Pancreas (tissue), 10 donors: Measurements from ENCODE around the gene TLE4. TPM values are rescaled to one million over a fixed set of nuclear protein-coding genes. Genes with fewer than 3 reads are reported as not detected.
A peak's percentile ranks its signal among the peaks of the same experiment; 100 is the strongest.

Experiments
- ATAC-seq, 4 donors: fragments of 200-7000 bp; cut with Tn5 transposase; one replicate each; pipeline versions ENCODE4 v1.8.0 to v1.9.1; 2020; ENCODE audit warnings: mild to moderate bottlenecking in 4 of 4, moderate library complexity in 4 of 4
- DNase-seq, 6 donors: peaks; one replicate each; pipeline ENCODE4 v3.0.0-alpha.2; 2020
- FAIRE-seq: peaks from 2 replicates; lab custom pipeline; 2012; peaks lifted over from hg19 to GRCh38; lab: Jason Lieb, UNC
- H3K27ac ChIP-seq, 4 donors: fragments of 200-600 bp; sonication (generic); 1 replicate in 3 of 4; 2 replicates in 1 of 4; pipeline versions ENCODE4 v1.5.0 to v1.8.0; 2020
- H3K27me3 ChIP-seq, 4 donors: fragments of 200-600 bp; one replicate each; pipeline ENCODE4 v1.8.0; 2021
- H3K36me3 ChIP-seq, 3 donors: fragments of 200-600 bp; sonication (generic) in 1 of 3; one replicate each; pipeline versions ENCODE4 v1.5.0 to v1.8.0; 2020 to 2021
- H3K4me1 ChIP-seq, 3 donors: fragments of 200-600 bp; one replicate each; pipeline ENCODE4 v1.8.0; 2021
- H3K4me3 ChIP-seq, 4 donors: fragments of 200-600 bp; sonication (generic) in 2 of 4; one replicate each; pipeline versions ENCODE4 v1.5.0 to v1.8.0; 2020 to 2021
- H3K9me3 ChIP-seq, 4 donors: fragments of 200-600 bp; one replicate each; pipeline ENCODE4 v1.8.0; 2021
- WGBS, 2 donors: extraction: QIAGEN DNeasy Blood & Tissue Kit; methylation state at CpG; one replicate each; pipeline ENCODE4 v1.1.7; 2013; 5-methylcytosine and 5-hydroxymethylcytosine counted together
- intact Hi-C, 3 donors: fragments of 100-400 bp; cut with DNase I; formaldehyde crosslinking; loops; one replicate each; pipeline versions ENCODE4 v1.11.1 to v1.14.2; 2022
- polyA plus RNA-seq, 2 donors: library from polyadenylated mRNA; stranded (reverse); fragments of 200-250 nt; gene quantifications; one replicate each; pipeline ENCODE4 v1.2.3, GENCODE V29; 2013
- total RNA-seq, 6 donors: library from RNA; stranded (reverse); fragmentation: NEBNext Ultra II Directional in 4 of 6; extraction: Animal tissue kit (Norgen Biotek cat#: 25700) in 4 of 6; gene quantifications; one replicate each; pipeline versions ENCODE4 v1.2.1 to v1.2.4, GENCODE V29; 2021 to 2023
- TF ChIP-seq, protein P1 (sequence below), 4 donors: fragments of 200-600 bp; sonication (generic) in 3 of 4; IDR thresholded peaks; one replicate each; pipeline versions ENCODE4 v1.5.0 to v1.8.0; 2021; ENCODE audit warnings: antibody characterized with exemption in 4 of 4
- donor health status: healthy with polysubstance abuse.
- donor health status: DM: no; HTN: no; CAD: no; lungs with moderate emphysema.
- donor health status: DM: no; HTN: no; CAD: no.
- donor health status: control.
- donor health status: control.
- donor health status: Bipolar disorder and iron deficiency.
- donor health status: DM: yes; HTN: yes; CAD: no.
- donor health status: DM: no; HTN: no; CAD: no.
- donor health status: DM: no; HTN: no; CAD: no.
- donor health status: DM: yes; HTN: yes; CAD: no.

TLE4 gene
- total and polyA plus RNA-seq, 8 donors, result 2.8 to 19.0 (median 9.7) TPM

DNA sequence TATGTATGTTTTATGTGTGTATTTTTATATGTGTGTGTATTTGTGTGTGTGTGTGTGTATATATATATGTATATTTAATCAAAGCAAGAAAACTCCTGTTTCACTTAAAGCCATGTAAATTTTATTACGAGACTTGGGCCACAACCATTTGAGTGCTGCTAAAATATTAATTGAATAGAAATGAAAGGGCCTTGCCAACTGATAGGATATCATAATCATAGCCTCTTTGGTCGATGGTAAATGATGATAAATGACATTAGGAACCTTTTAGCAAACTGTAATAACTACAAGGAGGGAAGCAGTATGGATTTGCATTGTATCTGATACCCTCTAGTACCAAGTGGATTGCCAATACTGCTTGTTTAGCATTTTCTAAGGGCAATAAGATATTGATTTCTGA is 7.9 kb downstream of the TLE4 start:
- no peak overlapping the region for H3K4me3 ChIP-seq
- TF ChIP-seq, protein P1, sequence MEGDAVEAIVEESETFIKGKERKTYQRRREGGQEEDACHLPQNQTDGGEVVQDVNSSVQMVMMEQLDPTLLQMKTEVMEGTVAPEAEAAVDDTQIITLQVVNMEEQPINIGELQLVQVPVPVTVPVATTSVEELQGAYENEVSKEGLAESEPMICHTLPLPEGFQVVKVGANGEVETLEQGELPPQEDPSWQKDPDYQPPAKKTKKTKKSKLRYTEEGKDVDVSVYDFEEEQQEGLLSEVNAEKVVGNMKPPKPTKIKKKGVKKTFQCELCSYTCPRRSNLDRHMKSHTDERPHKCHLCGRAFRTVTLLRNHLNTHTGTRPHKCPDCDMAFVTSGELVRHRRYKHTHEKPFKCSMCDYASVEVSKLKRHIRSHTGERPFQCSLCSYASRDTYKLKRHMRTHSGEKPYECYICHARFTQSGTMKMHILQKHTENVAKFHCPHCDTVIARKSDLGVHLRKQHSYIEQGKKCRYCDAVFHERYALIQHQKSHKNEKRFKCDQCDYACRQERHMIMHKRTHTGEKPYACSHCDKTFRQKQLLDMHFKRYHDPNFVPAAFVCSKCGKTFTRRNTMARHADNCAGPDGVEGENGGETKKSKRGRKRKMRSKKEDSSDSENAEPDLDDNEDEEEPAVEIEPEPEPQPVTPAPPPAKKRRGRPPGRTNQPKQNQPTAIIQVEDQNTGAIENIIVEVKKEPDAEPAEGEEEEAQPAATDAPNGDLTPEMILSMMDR (IDR thresholded peaks at IDR 0.05), result no peak
- H3K9me3 ChIP-seq, result no peaks in the 10 kb centered on the region
- FAIRE-seq (no peak), ATAC-seq (no peak), DNase-seq (no peak)
- no peaks in the 10 kb centered on the region for H3K36me3 ChIP-seq
- 48 to 52% methylated on average over 2 of the region's 2 CpGs for WGBS, 2 donors
- intact Hi-C loops, result no loop called here
- H3K27me3 ChIP-seq, result no peaks in the 10 kb centered on the region
- H3K4me1 ChIP-seq, result peaks cover 7 to 27% (median 17%) of the 10 kb centered on the region in 3 donors
- H3K27ac ChIP-seq, result no peak overlapping the region

DNA sequence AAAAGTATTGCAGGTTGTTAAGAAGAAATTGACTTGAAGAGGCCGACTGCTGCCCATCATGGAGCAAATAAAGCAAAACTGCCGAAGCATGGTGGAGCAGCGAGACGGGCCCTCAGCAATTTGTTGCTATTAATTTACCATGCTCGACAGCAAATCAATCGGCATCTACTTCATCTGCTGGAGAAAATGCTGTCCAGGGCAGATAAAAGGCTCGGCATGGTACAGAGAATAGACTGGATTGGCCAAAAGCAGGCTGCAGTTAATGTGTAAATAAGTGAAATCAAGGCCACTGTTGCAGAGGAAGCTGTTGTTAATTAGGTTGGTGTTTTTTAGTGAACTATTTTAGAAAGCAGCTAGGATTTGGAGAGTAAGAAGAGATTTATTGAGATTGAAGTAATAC is 8.3 kb downstream of the TLE4 start:
- Histone ChIP-seq H3K4me1 (peaks cover 7 to 31% (median 18%) of the 10 kb centered on the region in 3 donors), H3K27ac (no peak overlapping the region), H3K36me3 (no peaks in the 10 kb centered on the region), H3K4me3 (no peak overlapping the region), H3K9me3 (no peaks in the 10 kb centered on the region), H3K27me3 (no peaks in the 10 kb centered on the region)
- no peak for FAIRE-seq
- TF ChIP-seq, protein P1 (IDR thresholded peaks at IDR 0.05), result no peak
- intact Hi-C loops, result no loop called here
- DNase-seq, result no peak
- 22 to 33% methylated on average over 7 of the region's 7 CpGs for WGBS, 2 donors
- ATAC-seq, result peak in 3 of 4 donors; percentile 30 to 61 (median 38)

DNA sequence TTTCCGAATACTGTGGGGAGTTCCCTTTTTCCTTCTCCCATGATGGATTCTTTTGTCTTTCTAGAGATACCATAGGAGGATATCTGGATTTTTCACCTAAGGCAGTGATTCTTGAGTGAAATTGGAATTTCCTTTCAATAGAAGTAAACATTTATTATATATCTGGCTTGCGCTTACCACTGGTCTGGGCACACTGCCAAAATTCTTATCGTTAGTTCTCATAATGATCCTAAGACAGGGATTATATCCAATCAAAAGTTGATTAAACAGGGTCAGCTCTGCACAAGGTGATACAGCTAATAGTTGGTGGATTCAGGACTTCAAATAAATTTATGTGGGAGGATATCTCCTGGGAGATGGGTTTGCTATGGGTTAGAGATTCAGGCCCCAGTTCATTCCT is 9.6 kb downstream of the TLE4 start:
- Histone ChIP-seq H3K27ac (no peak overlapping the region), H3K4me1 (peaks cover 7 to 32% (median 18%) of the 10 kb centered on the region in 3 donors), H3K27me3 (no peaks in the 10 kb centered on the region), H3K36me3 (no peaks in the 10 kb centered on the region), H3K4me3 (no peak overlapping the region), H3K9me3 (no peaks in the 10 kb centered on the region)
- TF ChIP-seq, protein P1 (IDR thresholded peaks at IDR 0.05), result no peak
- FAIRE-seq (no peak), DNase-seq (no peak), ATAC-seq (peak in 2 of 4 donors; percentile 11 to 32)
- intact Hi-C loops, result no loop called here
- WGBS, 2 donors, result 19 to 28% methylated on average over 3 of the region's 3 CpGs

DNA sequence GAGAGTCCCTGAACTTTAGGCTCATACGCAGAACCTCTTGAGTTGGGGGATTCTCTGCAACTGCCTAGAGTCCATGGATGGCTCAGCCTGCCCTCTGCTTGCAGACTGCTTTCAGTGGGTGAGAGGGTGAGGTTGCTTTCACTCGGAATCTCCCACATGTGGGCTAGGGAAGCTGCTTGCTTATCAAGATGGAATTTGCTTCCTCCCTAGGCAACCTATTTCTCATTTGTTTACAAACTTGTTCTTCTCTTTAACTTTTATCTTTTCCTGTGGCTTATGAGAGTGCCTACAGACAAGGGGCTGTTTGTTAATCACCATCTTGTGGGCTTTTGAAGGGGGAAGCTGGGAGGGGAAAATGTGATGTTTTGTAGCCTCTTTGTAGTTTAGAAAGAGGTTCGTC is 10.0 kb downstream of the TLE4 start:
- Histone ChIP-seq H3K27ac (no peak overlapping the region), H3K4me1 (peaks cover 7 to 32% (median 18%) of the 10 kb centered on the region in 3 donors), H3K9me3 (no peaks in the 10 kb centered on the region), H3K27me3 (no peaks in the 10 kb centered on the region), H3K4me3 (no peak overlapping the region), H3K36me3 (no peaks in the 10 kb centered on the region)
- DNase-seq (no peak), FAIRE-seq (no peak), ATAC-seq (peak in 3 of 4 donors; percentile 14 to 53 (median 24))
- WGBS, 2 donors, result 59% methylated on average over 3 of the region's 3 CpGs
- intact Hi-C loops, result no loop called here
- TF ChIP-seq, protein P1 (IDR thresholded peaks at IDR 0.05), result no peak

DNA sequence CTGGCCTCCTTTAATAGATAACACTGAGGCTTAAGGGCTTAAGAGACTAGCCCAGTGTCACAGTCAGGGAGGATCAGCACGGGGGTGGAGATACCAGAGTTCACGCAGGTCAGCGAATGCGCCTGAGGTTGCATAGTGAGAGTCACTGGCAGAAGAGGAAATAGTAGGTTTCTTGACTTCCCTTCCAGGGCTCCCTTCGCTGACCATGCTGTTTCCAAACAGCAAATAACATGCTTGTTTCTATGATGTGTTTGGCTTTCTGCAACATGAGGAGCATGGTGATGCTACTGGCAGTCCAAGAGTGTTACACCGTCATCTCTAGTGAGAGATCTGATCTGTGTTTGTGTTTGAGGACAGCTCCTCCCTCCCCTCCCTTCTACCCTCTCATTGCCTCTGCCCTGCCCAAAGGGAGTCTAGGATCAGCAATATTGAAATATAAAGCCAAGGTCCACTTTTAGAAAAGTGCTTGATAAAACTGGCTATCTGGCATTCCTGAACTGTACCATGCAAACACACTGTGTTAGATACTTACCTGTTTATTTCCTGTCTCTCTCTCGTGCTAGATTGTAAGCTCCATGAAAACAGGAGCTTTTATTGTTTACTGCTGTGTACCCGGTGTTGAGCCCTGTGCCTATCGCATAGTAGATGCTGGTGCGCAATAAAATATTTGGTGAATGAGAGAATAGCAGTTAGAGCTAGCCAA is 12.3 kb downstream of the TLE4 start:
- Histone ChIP-seq H3K27ac (no peak overlapping the region), H3K9me3 (no peaks in the 10 kb centered on the region), H3K27me3 (no peaks in the 10 kb centered on the region), H3K4me1 (peaks cover 7 to 30% (median 18%) of the 10 kb centered on the region in 3 donors), H3K4me3 (no peak overlapping the region), H3K36me3 (no peaks in the 10 kb centered on the region)
- DNase-seq, result peak in 1 of 6 donors; percentile 41
- TF ChIP-seq, protein P1 (IDR thresholded peaks at IDR 0.05), result no peak
- FAIRE-seq, result no peak
- 81% methylated on average over 10 of the region's 10 CpGs for WGBS, 2 donors
- ATAC-seq, result peak in 3 of 4 donors; percentile 29 to 74 (median 69)
- intact Hi-C loops, result no loop called here
